AG10803 (cell line): Measurements from ENCODE around the gene SMR3B.

Experiments used
- DNase-seq: peaks from one replicate; pipeline ENCODE4 v3.0.0; 2010; ENCODE audit warnings: low read depth
- H3K4me3 ChIP-seq: 2 replicates; pipeline ENCODE4 v1.5.1; 2011; ENCODE audit warnings: mild to moderate bottlenecking, low read length, control low read depth
- CTCF ChIP-seq: conservative IDR thresholded peaks from 2 replicates; pipeline ENCODE4 v1.5.1; 2011; ENCODE audit warnings: mild to moderate bottlenecking, low read length, control low read depth, inconsistent platforms

The SMR3B gene

GRCh38 chr4:70364002-70364401 lies 18.9 kb upstream of the SMR3B start:
- no peak overlapping the region for H3K4me3 ChIP-seq
- no peak for DNase-seq
- no peak for TF ChIP-seq CTCF

GRCh38 chr4:70365479-70365878 lies 17.5 kb upstream of the SMR3B start:
- DNase-seq: no peak

GRCh38 chr4:70367813-70368212 lies 15.1 kb upstream of the SMR3B start:
- no peak for DNase-seq
- no peak overlapping the region for H3K4me3 ChIP-seq
- no peak for TF ChIP-seq CTCF

More at GRCh38 chr4:70365479-70365878, 17.5 kb upstream of the SMR3B start:
- no peak overlapping the region for H3K4me3 ChIP-seq
- no peak for TF ChIP-seq CTCF

GRCh38 chr4:70371987-70372386 lies 10.9 kb upstream of the SMR3B start:
- DNase-seq: no peak
- TF ChIP-seq CTCF: no peak
- no peak overlapping the region for H3K4me3 ChIP-seq

- TF ChIP-seq CTCF: no peak
- no peak for DNase-seq
Observed at GRCh38 chr4:70372760-70373159, 10.2 kb upstream of the SMR3B start.

GRCh38 chr4:70380578-70380977 lies 2.4 kb upstream of the SMR3B start:
- H3K4me3 ChIP-seq: no peak overlapping the region
- DNase-seq: no peak
- TF ChIP-seq CTCF: no peak

More at GRCh38 chr4:70372760-70373159, 10.2 kb upstream of the SMR3B start:
- H3K4me3 ChIP-seq: no peak overlapping the region

- no peak overlapping the region for H3K4me3 ChIP-seq
- TF ChIP-seq CTCF: no peak
- DNase-seq: no peak
Observed at GRCh38 chr4:70392057-70392776, 9.3 kb downstream of the SMR3B start.
